ENCODE measurements around the gene MYBPC3.

Gene MYBPC3

DNA sequence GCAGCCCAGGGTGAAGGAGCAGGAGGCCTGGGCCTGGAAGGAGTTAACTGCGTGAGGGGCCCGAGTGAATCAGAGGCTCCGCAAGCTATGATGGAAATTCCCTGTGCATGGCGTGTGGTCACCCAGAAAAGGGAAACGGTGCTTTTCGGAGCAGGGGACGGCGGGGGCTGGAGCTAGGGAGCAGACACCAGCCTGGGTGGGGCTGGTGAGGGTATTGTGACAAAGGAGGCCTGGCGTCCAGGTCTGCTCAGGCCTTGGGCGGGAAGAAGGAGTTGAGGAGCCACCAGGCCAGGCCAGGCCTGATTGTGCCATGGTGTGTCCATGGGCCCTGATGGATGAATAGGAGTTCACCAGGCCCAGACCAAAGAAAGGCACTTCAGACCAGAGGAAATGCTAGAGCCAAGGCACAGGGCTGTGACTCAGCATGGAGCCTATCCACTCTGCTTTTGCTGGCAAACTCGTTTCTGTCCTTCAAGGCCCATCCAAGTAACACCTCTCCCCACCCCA, 38.6 kb upstream of the MYBPC3 start:
- Histone ChIP-seq H4K8ac (ENCODE audit: low read depth, low read length) (no peak overlapping the region), H2BK12ac (ENCODE audit: low read length) (no peak overlapping the region), H3K4ac (ENCODE audit: low read depth, low read length) (no peak overlapping the region), H4K91ac (ENCODE audit: low read depth, low read length) (no peak overlapping the region), H3K9ac (ENCODE audit: low read length) (no peak overlapping the region), H3K79me1 (ENCODE audit: low read length) (no peaks in the 10 kb centered on the region), H3K9me3 (ENCODE audit: insufficient read depth, low read depth, low read length) (no peaks in the 10 kb centered on the region), H2AFZ (ENCODE audit: insufficient read depth, low read length, poor library complexity) (no peak overlapping the region), H3K23ac (ENCODE audit: low read length) (no peak overlapping the region), H2AK5ac (ENCODE audit: low read length) (no peak overlapping the region), H3K4me2 (ENCODE audit: low read length) (no peak overlapping the region), H2BK120ac (ENCODE audit: insufficient read depth, low read length, poor library complexity) (no peak overlapping the region), H3K27me3 (ENCODE audit: insufficient read depth, low read length) (no peaks in the 10 kb centered on the region), H3K27ac (ENCODE audit: low read depth, low read length) (no peak overlapping the region), H2BK5ac (ENCODE audit: low read depth, low read length, poor library complexity) (no peak overlapping the region), H3K79me2 (ENCODE audit: control insufficient read depth, insufficient read depth, low read length, poor library complexity) (no peaks in the 10 kb centered on the region), H3K4me1 (ENCODE audit: control insufficient read depth in 1 of 2, insufficient read depth in 2 of 2, low read length in 2 of 2) (no peaks in the 10 kb centered on the region), H3K18ac (ENCODE audit: low read length) (no peak overlapping the region), H4K12ac (ENCODE audit: low read depth, low read length) (no peak overlapping the region), H3K14ac (ENCODE audit: low read length) (no peak overlapping the region), H3K4me3 (ENCODE audit: low read depth, low read length) (no peak overlapping the region), H3K36me3 (ENCODE audit: control insufficient read depth in 1 of 2, insufficient read depth in 2 of 2, low read length in 2 of 2) (no peaks in the 10 kb centered on the region)
- DNase-seq: peak in 1 of 2 donors; percentile 44
- WGBS (ENCODE audit: extremely low coverage, insufficient coverage, insufficient read length): no CpG with 5 or more reads among the region's 11 CpGs

DNA sequence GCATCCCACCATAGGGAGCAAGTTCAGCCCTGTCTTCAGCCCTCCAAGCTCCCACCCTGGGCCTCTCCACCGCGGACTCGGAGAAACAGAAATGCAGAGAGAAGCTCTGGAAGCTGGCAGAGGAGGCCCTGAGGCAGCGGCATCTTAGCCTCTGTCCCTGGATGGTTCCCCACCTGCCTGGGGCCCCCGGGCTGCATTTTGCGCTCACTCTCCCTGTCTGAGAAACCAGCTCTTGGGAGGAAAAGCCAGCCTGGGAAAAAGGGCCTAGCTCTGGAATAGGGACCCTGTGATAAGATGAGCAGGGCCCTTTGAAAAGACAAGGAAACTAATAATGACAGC, 37.9 kb upstream of the MYBPC3 start:
- no peak overlapping the region for H4K12ac ChIP-seq (ENCODE audit: low read depth, low read length)
- H2BK12ac ChIP-seq (ENCODE audit: low read length): no peak overlapping the region
- no peak overlapping the region for H3K14ac ChIP-seq (ENCODE audit: low read length)
- H3K79me1 ChIP-seq (ENCODE audit: low read length): no peaks in the 10 kb centered on the region
- H3K18ac ChIP-seq (ENCODE audit: low read length): no peak overlapping the region
- H2BK120ac ChIP-seq (ENCODE audit: insufficient read depth, low read length, poor library complexity): no peak overlapping the region
- H2AK5ac ChIP-seq (ENCODE audit: low read length): no peak overlapping the region
- H4K91ac ChIP-seq (ENCODE audit: low read depth, low read length): no peak overlapping the region
- H3K4me1 ChIP-seq (ENCODE audit: control insufficient read depth in 1 of 2, insufficient read depth in 2 of 2, low read length in 2 of 2): no peaks in the 10 kb centered on the region
- no peaks in the 10 kb centered on the region for H3K79me2 ChIP-seq (ENCODE audit: control insufficient read depth, insufficient read depth, low read length, poor library complexity)
- no peak overlapping the region for H3K4ac ChIP-seq (ENCODE audit: low read depth, low read length)
- H3K9ac ChIP-seq (ENCODE audit: low read length): no peak overlapping the region
- H3K27ac ChIP-seq (ENCODE audit: low read depth, low read length): no peak overlapping the region
- no peaks in the 10 kb centered on the region for H3K9me3 ChIP-seq (ENCODE audit: insufficient read depth, low read depth, low read length)
- no peak overlapping the region for H2AFZ ChIP-seq (ENCODE audit: insufficient read depth, low read length, poor library complexity)
- H3K4me3 ChIP-seq (ENCODE audit: low read depth, low read length): no peak overlapping the region
- no peaks in the 10 kb centered on the region for H3K36me3 ChIP-seq (ENCODE audit: control insufficient read depth in 1 of 2, insufficient read depth in 2 of 2, low read length in 2 of 2)
- WGBS (ENCODE audit: extremely low coverage, insufficient coverage, insufficient read length): no CpG with 5 or more reads among the region's 6 CpGs
- H3K27me3 ChIP-seq (ENCODE audit: insufficient read depth, low read length): no peaks in the 10 kb centered on the region
- no peak overlapping the region for H3K4me2 ChIP-seq (ENCODE audit: low read length)
- no peak overlapping the region for H4K8ac ChIP-seq (ENCODE audit: low read depth, low read length)
- no peak for DNase-seq
- no peak overlapping the region for H3K23ac ChIP-seq (ENCODE audit: low read length)
- H2BK5ac ChIP-seq (ENCODE audit: low read depth, low read length, poor library complexity): no peak overlapping the region

DNA sequence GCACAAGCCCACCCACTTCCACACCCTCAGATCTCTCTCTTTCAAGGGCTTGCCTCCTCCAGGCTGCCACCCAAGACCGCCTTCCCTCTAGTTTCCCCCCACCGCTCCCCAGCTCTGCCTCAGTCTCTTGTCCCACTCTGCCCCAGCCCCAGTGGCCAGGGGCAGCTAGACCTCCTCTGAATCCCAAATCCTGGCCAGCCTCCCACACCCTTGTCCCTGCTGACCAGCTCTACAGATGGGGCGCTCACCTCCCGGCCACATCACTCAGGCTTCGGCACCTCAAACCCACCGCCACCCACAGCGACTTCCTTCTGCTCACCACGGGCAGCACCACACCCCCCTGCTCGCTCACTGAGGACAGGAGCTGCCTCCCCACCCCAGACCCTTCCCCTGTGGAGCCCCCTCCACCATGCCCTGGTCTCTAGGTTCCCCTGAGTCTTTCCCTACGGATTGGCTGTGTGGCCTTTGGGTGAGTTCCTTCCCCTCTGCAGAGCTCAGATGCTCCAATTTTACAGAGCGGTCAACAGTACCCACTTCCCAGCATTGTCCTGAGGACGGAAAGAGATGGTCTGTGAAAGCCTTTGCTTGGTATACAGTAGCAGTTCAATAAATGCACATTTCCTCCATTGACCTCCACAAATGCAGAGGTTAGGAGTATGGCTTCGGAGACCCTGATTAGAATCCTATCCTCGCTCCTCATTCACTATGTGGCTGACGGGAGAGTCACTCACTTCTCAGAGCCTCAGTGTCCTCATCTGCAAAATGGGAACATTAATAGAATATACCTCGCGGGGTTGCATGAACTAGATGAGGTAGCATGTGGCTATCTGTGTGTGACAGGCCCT, 37.3 kb upstream of the MYBPC3 start:
- no peak overlapping the region for H4K8ac ChIP-seq (ENCODE audit: low read depth, low read length)
- no CpG with 5 or more reads among the region's 17 CpGs for WGBS (ENCODE audit: extremely low coverage, insufficient coverage, insufficient read length)
- H3K4me3 ChIP-seq (ENCODE audit: low read depth, low read length): no peak overlapping the region
- H3K9ac ChIP-seq (ENCODE audit: low read length): no peak overlapping the region
- H2BK12ac ChIP-seq (ENCODE audit: low read length): no peak overlapping the region
- no peak overlapping the region for H3K14ac ChIP-seq (ENCODE audit: low read length)
- H3K9me3 ChIP-seq (ENCODE audit: insufficient read depth, low read depth, low read length): no peaks in the 10 kb centered on the region
- no peaks in the 10 kb centered on the region for H3K79me2 ChIP-seq (ENCODE audit: control insufficient read depth, insufficient read depth, low read length, poor library complexity)
- no peak overlapping the region for H2BK5ac ChIP-seq (ENCODE audit: low read depth, low read length, poor library complexity)
- no peak overlapping the region for H2BK120ac ChIP-seq (ENCODE audit: insufficient read depth, low read length, poor library complexity)
- DNase-seq: no peak
- no peak overlapping the region for H3K18ac ChIP-seq (ENCODE audit: low read length)
- H3K23ac ChIP-seq (ENCODE audit: low read length): no peak overlapping the region
- H3K36me3 ChIP-seq (ENCODE audit: control insufficient read depth in 1 of 2, insufficient read depth in 2 of 2, low read length in 2 of 2): no peaks in the 10 kb centered on the region
- H3K4me2 ChIP-seq (ENCODE audit: low read length): no peak overlapping the region
- H3K79me1 ChIP-seq (ENCODE audit: low read length): no peaks in the 10 kb centered on the region
- no peaks in the 10 kb centered on the region for H3K4me1 ChIP-seq (ENCODE audit: control insufficient read depth in 1 of 2, insufficient read depth in 2 of 2, low read length in 2 of 2)
- H4K91ac ChIP-seq (ENCODE audit: low read depth, low read length): no peak overlapping the region
- no peak overlapping the region for H2AFZ ChIP-seq (ENCODE audit: insufficient read depth, low read length, poor library complexity)
- no peak overlapping the region for H4K12ac ChIP-seq (ENCODE audit: low read depth, low read length)
- no peak overlapping the region for H2AK5ac ChIP-seq (ENCODE audit: low read length)
- H3K27ac ChIP-seq (ENCODE audit: low read depth, low read length): no peak overlapping the region
- H3K4ac ChIP-seq (ENCODE audit: low read depth, low read length): no peak overlapping the region
- H3K27me3 ChIP-seq (ENCODE audit: insufficient read depth, low read length): no peaks in the 10 kb centered on the region

DNA sequence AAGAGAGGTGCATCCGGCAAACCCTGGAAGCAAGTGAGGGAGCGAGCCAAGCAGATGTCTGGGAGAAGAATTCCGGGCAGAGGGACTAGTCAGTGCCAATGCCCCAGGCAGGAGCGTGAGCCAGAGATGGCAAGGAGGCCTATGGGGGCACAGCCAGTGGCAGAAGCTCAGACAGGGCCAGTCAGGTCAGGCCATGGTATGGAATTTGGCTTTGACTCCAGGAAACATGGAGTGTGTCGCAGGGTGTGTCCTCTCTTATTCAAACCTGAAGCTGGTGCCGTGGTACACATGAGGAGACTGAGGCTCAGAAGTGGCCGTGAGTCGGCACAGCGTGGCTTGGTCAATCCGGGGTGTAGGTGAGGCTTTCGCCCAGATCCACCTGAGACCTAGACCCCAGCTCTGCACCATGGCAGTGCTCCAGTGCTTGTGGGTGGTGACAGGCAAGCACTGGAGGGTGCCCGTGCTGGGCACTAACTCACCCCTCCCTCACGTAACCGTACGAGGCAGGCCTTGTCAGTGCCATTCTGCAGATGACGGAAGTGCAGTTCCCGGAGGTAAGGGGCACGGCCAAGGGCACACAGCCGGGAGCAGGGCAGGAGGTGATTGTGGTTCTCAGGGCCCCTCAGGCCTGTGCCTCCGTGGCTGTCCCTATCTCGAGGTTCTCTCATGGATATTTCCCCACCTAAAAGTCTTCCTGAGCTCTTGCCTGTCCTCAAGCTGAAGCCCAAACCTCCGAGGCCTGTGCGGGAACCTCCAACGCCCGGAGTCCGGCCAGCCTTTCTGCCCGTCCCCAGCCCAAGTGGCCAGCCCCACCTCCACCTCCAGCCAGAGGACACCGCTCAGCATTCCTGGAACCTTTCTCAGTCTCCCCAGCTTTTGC, 36.4 kb upstream of the MYBPC3 start:
- H3K9me3 ChIP-seq (ENCODE audit: insufficient read depth, low read depth, low read length): no peaks in the 10 kb centered on the region
- no peak overlapping the region for H4K91ac ChIP-seq (ENCODE audit: low read depth, low read length)
- no CpG with 5 or more reads among the region's 28 CpGs for WGBS (ENCODE audit: extremely low coverage, insufficient coverage, insufficient read length)
- no peak for DNase-seq
- H3K4ac ChIP-seq (ENCODE audit: low read depth, low read length): no peak overlapping the region
- no peak overlapping the region for H3K18ac ChIP-seq (ENCODE audit: low read length)
- H2BK12ac ChIP-seq (ENCODE audit: low read length): no peak overlapping the region
- H3K4me1 ChIP-seq (ENCODE audit: control insufficient read depth in 1 of 2, insufficient read depth in 2 of 2, low read length in 2 of 2): no peaks in the 10 kb centered on the region
- H2AK5ac ChIP-seq (ENCODE audit: low read length): no peak overlapping the region
- H3K27me3 ChIP-seq (ENCODE audit: insufficient read depth, low read length): no peaks in the 10 kb centered on the region
- H3K23ac ChIP-seq (ENCODE audit: low read length): no peak overlapping the region
- no peak overlapping the region for H2BK120ac ChIP-seq (ENCODE audit: insufficient read depth, low read length, poor library complexity)
- H3K9ac ChIP-seq (ENCODE audit: low read length): no peak overlapping the region
- no peak overlapping the region for H3K4me2 ChIP-seq (ENCODE audit: low read length)
- H4K8ac ChIP-seq (ENCODE audit: low read depth, low read length): no peak overlapping the region
- no peaks in the 10 kb centered on the region for H3K36me3 ChIP-seq (ENCODE audit: control insufficient read depth in 1 of 2, insufficient read depth in 2 of 2, low read length in 2 of 2)
- H3K79me2 ChIP-seq (ENCODE audit: control insufficient read depth, insufficient read depth, low read length, poor library complexity): no peaks in the 10 kb centered on the region
- no peak overlapping the region for H3K4me3 ChIP-seq (ENCODE audit: low read depth, low read length)
- no peak overlapping the region for H2BK5ac ChIP-seq (ENCODE audit: low read depth, low read length, poor library complexity)
- H3K14ac ChIP-seq (ENCODE audit: low read length): no peak overlapping the region
- no peak overlapping the region for H2AFZ ChIP-seq (ENCODE audit: insufficient read depth, low read length, poor library complexity)
- H3K27ac ChIP-seq (ENCODE audit: low read depth, low read length): no peak overlapping the region
- H3K79me1 ChIP-seq (ENCODE audit: low read length): no peaks in the 10 kb centered on the region
- H4K12ac ChIP-seq (ENCODE audit: low read depth, low read length): no peak overlapping the region

All from trophoblast cell (in vitro differentiated cells and primary cell).